ENCODE data around the gene MYOM1. TPM values are rescaled to one million over a fixed set of nuclear protein-coding genes. Genes with fewer than 3 reads are reported as not detected.

The MYOM1 gene
- total RNA-seq, 1 donor from 2014 or later, result 1.1 TPM

DNA sequence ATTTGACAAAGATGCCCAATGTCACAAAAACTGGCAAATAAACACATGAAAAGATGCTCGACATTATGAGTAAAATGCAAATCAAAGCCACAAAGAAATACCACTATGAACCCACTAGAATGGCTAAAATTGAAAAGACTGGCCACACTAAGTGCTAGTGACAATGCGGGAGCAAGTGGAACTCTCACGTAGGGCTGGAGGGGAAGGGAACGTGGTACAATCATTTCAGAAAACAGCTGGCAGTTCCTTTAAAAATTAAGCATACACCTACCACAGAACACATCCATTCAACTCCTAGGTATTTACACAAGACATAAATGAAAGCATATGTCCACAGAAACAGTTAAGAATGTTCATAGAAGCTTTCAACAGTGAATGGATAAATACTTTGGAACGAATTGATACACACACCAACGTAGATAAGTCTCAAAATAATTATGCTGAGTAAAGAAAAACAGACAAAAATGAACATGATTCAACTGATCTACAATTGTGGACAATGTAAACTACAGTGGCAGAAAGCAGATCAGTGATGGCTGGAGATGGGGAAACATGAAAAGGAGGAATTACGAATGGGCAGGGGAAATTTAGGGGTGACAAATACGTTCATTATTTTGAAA lies 71.7 kb downstream of the MYOM1 start:
- Mint-ChIP-seq H3K27me3 (peaks cover 3% of the 10 kb centered on the region), H3K36me3 (ENCODE audit: insufficient read depth) (no peaks in the 10 kb centered on the region), H3K4me3 (ENCODE audit: low read depth) (no peak overlapping the region), H3K27ac (no peak overlapping the region), H3K9me3 (ENCODE audit: low read depth) (peaks cover 11% of the 10 kb centered on the region), H3K4me1 (ENCODE audit: low read depth) (no peaks in the 10 kb centered on the region)
- TF ChIP-seq, protein P1, sequence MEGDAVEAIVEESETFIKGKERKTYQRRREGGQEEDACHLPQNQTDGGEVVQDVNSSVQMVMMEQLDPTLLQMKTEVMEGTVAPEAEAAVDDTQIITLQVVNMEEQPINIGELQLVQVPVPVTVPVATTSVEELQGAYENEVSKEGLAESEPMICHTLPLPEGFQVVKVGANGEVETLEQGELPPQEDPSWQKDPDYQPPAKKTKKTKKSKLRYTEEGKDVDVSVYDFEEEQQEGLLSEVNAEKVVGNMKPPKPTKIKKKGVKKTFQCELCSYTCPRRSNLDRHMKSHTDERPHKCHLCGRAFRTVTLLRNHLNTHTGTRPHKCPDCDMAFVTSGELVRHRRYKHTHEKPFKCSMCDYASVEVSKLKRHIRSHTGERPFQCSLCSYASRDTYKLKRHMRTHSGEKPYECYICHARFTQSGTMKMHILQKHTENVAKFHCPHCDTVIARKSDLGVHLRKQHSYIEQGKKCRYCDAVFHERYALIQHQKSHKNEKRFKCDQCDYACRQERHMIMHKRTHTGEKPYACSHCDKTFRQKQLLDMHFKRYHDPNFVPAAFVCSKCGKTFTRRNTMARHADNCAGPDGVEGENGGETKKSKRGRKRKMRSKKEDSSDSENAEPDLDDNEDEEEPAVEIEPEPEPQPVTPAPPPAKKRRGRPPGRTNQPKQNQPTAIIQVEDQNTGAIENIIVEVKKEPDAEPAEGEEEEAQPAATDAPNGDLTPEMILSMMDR (IDR thresholded peaks at IDR 0.05; ENCODE audit: unreplicated experiment), result no peak
- DNase-seq (ENCODE audit: low spot score, unreplicated experiment), result no peak

- Mint-ChIP-seq H3K27ac (no peak overlapping the region), H3K36me3 (ENCODE audit: insufficient read depth) (no peaks in the 10 kb centered on the region), H3K9me3 (ENCODE audit: low read depth) (peaks cover 12% of the 10 kb centered on the region), H3K4me1 (ENCODE audit: low read depth) (no peaks in the 10 kb centered on the region), H3K4me3 (ENCODE audit: low read depth) (no peak overlapping the region), H3K27me3 (no peaks in the 10 kb centered on the region)
- DNase-seq (ENCODE audit: low spot score, unreplicated experiment), result no peak
- TF ChIP-seq, protein P1 (IDR thresholded peaks at IDR 0.05; ENCODE audit: unreplicated experiment), result no peak
Measured at GRCh38 chr18:3140986-3141639, 78.7 kb downstream of the MYOM1 start.

DNA sequence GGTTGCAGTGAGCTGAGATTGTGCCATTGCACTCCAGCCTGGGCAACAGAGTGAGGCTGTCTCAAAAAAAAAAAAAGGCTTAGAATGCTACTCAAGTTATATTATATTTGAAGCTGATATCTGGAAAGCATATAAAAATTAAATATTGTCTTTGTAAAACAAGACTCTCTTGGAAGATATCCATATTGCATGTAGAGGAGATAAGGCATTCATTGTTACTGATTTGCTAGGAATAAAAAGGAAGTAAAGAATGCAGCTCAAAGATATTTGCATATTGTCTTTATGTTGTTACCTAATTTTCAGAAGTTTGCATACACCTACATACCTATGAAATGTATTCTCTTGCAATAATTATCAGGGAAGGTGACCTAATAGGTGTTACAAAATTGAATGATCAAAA lies 79.4 kb downstream of the MYOM1 start:
- H3K36me3 Mint-ChIP-seq (ENCODE audit: insufficient read depth), result no peaks in the 10 kb centered on the region
- no peak for DNase-seq (ENCODE audit: low spot score, unreplicated experiment)
- no peaks in the 10 kb centered on the region for H3K27me3 Mint-ChIP-seq
- TF ChIP-seq, protein P1 (IDR thresholded peaks at IDR 0.05; ENCODE audit: unreplicated experiment), result no peak
- no peak overlapping the region for H3K27ac Mint-ChIP-seq
- H3K9me3 Mint-ChIP-seq (ENCODE audit: low read depth), result peaks cover 12% of the 10 kb centered on the region
- H3K4me3 Mint-ChIP-seq (ENCODE audit: low read depth), result no peak overlapping the region
- no peaks in the 10 kb centered on the region for H3K4me1 Mint-ChIP-seq (ENCODE audit: low read depth)

GRCh38 chr18:3139406-3139805 lies 80.4 kb downstream of the MYOM1 start:
- no peak overlapping the region for H3K27ac Mint-ChIP-seq

GRCh38 chr18:3138274-3138975 lies 81.3 kb downstream of the MYOM1 start:
- Mint-ChIP-seq H3K4me1 (ENCODE audit: low read depth) (no peaks in the 10 kb centered on the region), H3K9me3 (ENCODE audit: low read depth) (peaks cover 9% of the 10 kb centered on the region), H3K27me3 (no peaks in the 10 kb centered on the region), H3K27ac (no peak overlapping the region), H3K4me3 (ENCODE audit: low read depth) (no peak overlapping the region), H3K36me3 (ENCODE audit: insufficient read depth) (no peaks in the 10 kb centered on the region)
- no peak for DNase-seq (ENCODE audit: low spot score, unreplicated experiment)
- TF ChIP-seq, protein P1 (IDR thresholded peaks at IDR 0.05; ENCODE audit: unreplicated experiment), result no peak

More at GRCh38 chr18:3139406-3139805, 80.4 kb downstream of the MYOM1 start:
- peaks cover 11% of the 10 kb centered on the region for H3K9me3 Mint-ChIP-seq (ENCODE audit: low read depth)
- no peak overlapping the region for H3K4me3 Mint-ChIP-seq (ENCODE audit: low read depth)
- no peak for DNase-seq (ENCODE audit: low spot score, unreplicated experiment)
- no peaks in the 10 kb centered on the region for H3K27me3 Mint-ChIP-seq
- TF ChIP-seq, protein P1 (IDR thresholded peaks at IDR 0.05; ENCODE audit: unreplicated experiment), result no peak
- H3K4me1 Mint-ChIP-seq (ENCODE audit: low read depth), result no peaks in the 10 kb centered on the region
- no peaks in the 10 kb centered on the region for H3K36me3 Mint-ChIP-seq (ENCODE audit: insufficient read depth)

All from progenitor cell of endocrine pancreas (in vitro differentiated cells).